Measurements from ENCODE around the gene SPC24. TPM values are rescaled to one million over a fixed set of nuclear protein-coding genes. Genes with fewer than 3 reads are reported as not detected.

Gene SPC24
- 22.4 TPM for polyA plus RNA-seq (2013, experiment 1 of 2)
- polyA plus RNA-seq (2013, experiment 2 of 2), result 22.7 TPM

- whole genome bisulfite sequencing, 2 experiments (ENCODE audit: insufficient coverage in 2 of 2), result 0 to 1% methylated on average over 42 to 45 of the region's 50 CpGs
- no peak within 1 kb of the TSS for H3K27ac ChIP-seq (ENCODE audit: low read depth, low read length, severe bottlenecking)
- peaks cover 3% of the 10 kb centered on the region for H3K9me3 ChIP-seq (ENCODE audit: control insufficient read depth, low read length)
- H3K4me3 ChIP-seq (ENCODE audit: extremely low read depth, insufficient read depth, low read length, poor library complexity, severe bottlenecking), result peak within 1 kb of the TSS; percentile 82
- peaks cover 22% of the 10 kb centered on the region for H3K36me3 ChIP-seq (ENCODE audit: control insufficient read depth, insufficient read depth, low read length)
- peaks cover 6% of the 10 kb centered on the region for H3K4me1 ChIP-seq (ENCODE audit: control insufficient read depth, insufficient read depth, low read length, poor library complexity, severe bottlenecking)
Observed at GRCh38 chr19:11155373-11156120, at the start of gene SPC24. SPC24 (minus strand) TSS chr19:11155782; CDS start chr19:11155776, 6 bp downstream.

GRCh38 chr19:11204943-11205349 is 49.4 kb upstream of the SPC24 start:
- no peak overlapping the region for H3K27ac ChIP-seq (ENCODE audit: low read depth, low read length, severe bottlenecking)
- peaks cover 8% of the 10 kb centered on the region for H3K4me1 ChIP-seq (ENCODE audit: control insufficient read depth, insufficient read depth, low read length, poor library complexity, severe bottlenecking)
- 100% methylated on average over 1 of the region's 5 CpGs; no CpG with 5 or more reads in 1 of the 2 experiments for WGBS, 2 experiments (ENCODE audit: insufficient coverage in 2 of 2)
- H3K4me3 ChIP-seq (ENCODE audit: extremely low read depth, insufficient read depth, low read length, poor library complexity, severe bottlenecking), result no peak overlapping the region
- no peaks in the 10 kb centered on the region for H3K9me3 ChIP-seq (ENCODE audit: control insufficient read depth, low read length)
- peaks cover 11% of the 10 kb centered on the region for H3K36me3 ChIP-seq (ENCODE audit: control insufficient read depth, insufficient read depth, low read length)

- Histone ChIP-seq H3K4me3 (ENCODE audit: extremely low read depth, insufficient read depth, low read length, poor library complexity, severe bottlenecking) (no peak overlapping the region), H3K4me1 (ENCODE audit: control insufficient read depth, insufficient read depth, low read length, poor library complexity, severe bottlenecking) (peaks cover 8% of the 10 kb centered on the region), H3K9me3 (ENCODE audit: control insufficient read depth, low read length) (no peaks in the 10 kb centered on the region), H3K36me3 (ENCODE audit: control insufficient read depth, insufficient read depth, low read length) (peaks cover 17% of the 10 kb centered on the region), H3K27ac (ENCODE audit: low read depth, low read length, severe bottlenecking) (no peak overlapping the region)
- 71 to 90% methylated on average over 2 to 6 of the region's 9 CpGs for WGBS, 2 experiments (ENCODE audit: insufficient coverage in 2 of 2)
Observed at GRCh38 chr19:11204076-11204602, 48.6 kb upstream of the SPC24 start.

- H3K4me3 ChIP-seq (ENCODE audit: extremely low read depth, insufficient read depth, low read length, poor library complexity, severe bottlenecking), result no peak overlapping the region
- no peak overlapping the region for H3K27ac ChIP-seq (ENCODE audit: low read depth, low read length, severe bottlenecking)
- H3K9me3 ChIP-seq (ENCODE audit: control insufficient read depth, low read length), result no peaks in the 10 kb centered on the region
- H3K36me3 ChIP-seq (ENCODE audit: control insufficient read depth, insufficient read depth, low read length), result peaks cover 20% of the 10 kb centered on the region
- 66 to 71% methylated on average over 9 to 10 of the region's 17 CpGs for WGBS, 2 experiments (ENCODE audit: insufficient coverage in 2 of 2)
- H3K4me1 ChIP-seq (ENCODE audit: control insufficient read depth, insufficient read depth, low read length, poor library complexity, severe bottlenecking), result peaks cover 8% of the 10 kb centered on the region
Observed at GRCh38 chr19:11203194-11204075, 47.9 kb upstream of the SPC24 start.

- Histone ChIP-seq H3K4me3 (ENCODE audit: extremely low read depth, insufficient read depth, low read length, poor library complexity, severe bottlenecking) (no peak overlapping the region), H3K36me3 (ENCODE audit: control insufficient read depth, insufficient read depth, low read length) (peaks cover 17% of the 10 kb centered on the region), H3K27ac (ENCODE audit: low read depth, low read length, severe bottlenecking) (no peak overlapping the region), H3K4me1 (ENCODE audit: control insufficient read depth, insufficient read depth, low read length, poor library complexity, severe bottlenecking) (peaks cover 8% of the 10 kb centered on the region), H3K9me3 (ENCODE audit: control insufficient read depth, low read length) (no peaks in the 10 kb centered on the region)
- 92% methylated on average over 19 of the region's 20 CpGs for WGBS, 2 experiments (ENCODE audit: insufficient coverage in 2 of 2)
Observed at GRCh38 chr19:11202488-11203193, 47.1 kb upstream of the SPC24 start.

GRCh38 chr19:11201791-11202190 is 46.2 kb upstream of the SPC24 start:
- H3K4me1 ChIP-seq (ENCODE audit: control insufficient read depth, insufficient read depth, low read length, poor library complexity, severe bottlenecking), result peaks cover 8% of the 10 kb centered on the region
- no peaks in the 10 kb centered on the region for H3K9me3 ChIP-seq (ENCODE audit: control insufficient read depth, low read length)
- no peak overlapping the region for H3K4me3 ChIP-seq (ENCODE audit: extremely low read depth, insufficient read depth, low read length, poor library complexity, severe bottlenecking)
- no peak overlapping the region for H3K27ac ChIP-seq (ENCODE audit: low read depth, low read length, severe bottlenecking)
- WGBS, 2 experiments (ENCODE audit: insufficient coverage in 2 of 2), result 96% methylated on average over 20 to 21 of the region's 24 CpGs
- peaks cover 15% of the 10 kb centered on the region for H3K36me3 ChIP-seq (ENCODE audit: control insufficient read depth, insufficient read depth, low read length)

- Histone ChIP-seq H3K36me3 (ENCODE audit: control insufficient read depth, insufficient read depth, low read length) (peaks cover 12% of the 10 kb centered on the region), H3K4me1 (ENCODE audit: control insufficient read depth, insufficient read depth, low read length, poor library complexity, severe bottlenecking) (peaks cover 8% of the 10 kb centered on the region), H3K9me3 (ENCODE audit: control insufficient read depth, low read length) (no peaks in the 10 kb centered on the region), H3K4me3 (ENCODE audit: extremely low read depth, insufficient read depth, low read length, poor library complexity, severe bottlenecking) (no peak overlapping the region), H3K27ac (ENCODE audit: low read depth, low read length, severe bottlenecking) (no peak overlapping the region)
- WGBS, 2 experiments (ENCODE audit: insufficient coverage in 2 of 2), result 97 to 98% methylated on average over 5 to 9 of the region's 9 CpGs
Observed at GRCh38 chr19:11200931-11201330, 45.3 kb upstream of the SPC24 start.

GRCh38 chr19:11200015-11200574 is 44.5 kb upstream of the SPC24 start:
- Histone ChIP-seq H3K36me3 (ENCODE audit: control insufficient read depth, insufficient read depth, low read length) (peaks cover 17% of the 10 kb centered on the region), H3K4me3 (ENCODE audit: extremely low read depth, insufficient read depth, low read length, poor library complexity, severe bottlenecking) (no peak overlapping the region), H3K4me1 (ENCODE audit: control insufficient read depth, insufficient read depth, low read length, poor library complexity, severe bottlenecking) (peaks cover 13% of the 10 kb centered on the region), H3K9me3 (ENCODE audit: control insufficient read depth, low read length) (no peaks in the 10 kb centered on the region), H3K27ac (ENCODE audit: low read depth, low read length, severe bottlenecking) (no peak overlapping the region)
- WGBS, 2 experiments (ENCODE audit: insufficient coverage in 2 of 2), result 95 to 97% methylated on average over 11 to 14 of the region's 15 CpGs

- Histone ChIP-seq H3K36me3 (ENCODE audit: control insufficient read depth, insufficient read depth, low read length) (peaks cover 18% of the 10 kb centered on the region), H3K4me1 (ENCODE audit: control insufficient read depth, insufficient read depth, low read length, poor library complexity, severe bottlenecking) (peaks cover 18% of the 10 kb centered on the region), H3K4me3 (ENCODE audit: extremely low read depth, insufficient read depth, low read length, poor library complexity, severe bottlenecking) (no peak overlapping the region), H3K9me3 (ENCODE audit: control insufficient read depth, low read length) (no peaks in the 10 kb centered on the region), H3K27ac (ENCODE audit: low read depth, low read length, severe bottlenecking) (no peak overlapping the region)
- 59 to 75% methylated on average over 3 to 5 of the region's 5 CpGs for WGBS, 2 experiments (ENCODE audit: insufficient coverage in 2 of 2)
Observed at GRCh38 chr19:11199517-11199916, 43.9 kb upstream of the SPC24 start.
